HG02973 (cell line): ENCODE data around the gene DCAF7.

Experiments used
- ATAC-seq: cut with Tn5 transposase; IDR thresholded peaks from one replicate; pipeline ENCODE4 v1.9.1; 2021; ENCODE audit warnings: moderate library complexity; ENCODE audit not compliant: unreplicated experiment

DCAF7 gene

DNA sequence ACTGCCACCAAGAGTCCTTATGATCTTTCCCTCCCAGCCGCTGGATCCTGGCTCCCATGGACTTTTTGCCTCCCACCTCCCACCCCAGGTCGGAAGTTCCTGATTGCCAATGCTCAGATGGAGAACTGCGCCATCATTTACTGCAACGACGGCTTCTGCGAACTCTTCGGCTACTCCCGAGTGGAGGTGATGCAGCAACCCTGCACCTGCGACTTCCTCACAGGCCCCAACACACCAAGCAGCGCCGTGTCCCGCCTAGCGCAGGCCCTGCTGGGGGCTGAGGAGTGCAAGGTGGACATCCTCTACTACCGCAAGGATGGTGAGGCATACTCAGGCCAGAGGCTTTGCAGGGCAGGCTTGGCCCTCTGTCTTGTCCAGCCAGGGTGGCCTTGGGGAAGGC lies 26.2 kb upstream of the DCAF7 start:
- no peak for ATAC-seq

DNA sequence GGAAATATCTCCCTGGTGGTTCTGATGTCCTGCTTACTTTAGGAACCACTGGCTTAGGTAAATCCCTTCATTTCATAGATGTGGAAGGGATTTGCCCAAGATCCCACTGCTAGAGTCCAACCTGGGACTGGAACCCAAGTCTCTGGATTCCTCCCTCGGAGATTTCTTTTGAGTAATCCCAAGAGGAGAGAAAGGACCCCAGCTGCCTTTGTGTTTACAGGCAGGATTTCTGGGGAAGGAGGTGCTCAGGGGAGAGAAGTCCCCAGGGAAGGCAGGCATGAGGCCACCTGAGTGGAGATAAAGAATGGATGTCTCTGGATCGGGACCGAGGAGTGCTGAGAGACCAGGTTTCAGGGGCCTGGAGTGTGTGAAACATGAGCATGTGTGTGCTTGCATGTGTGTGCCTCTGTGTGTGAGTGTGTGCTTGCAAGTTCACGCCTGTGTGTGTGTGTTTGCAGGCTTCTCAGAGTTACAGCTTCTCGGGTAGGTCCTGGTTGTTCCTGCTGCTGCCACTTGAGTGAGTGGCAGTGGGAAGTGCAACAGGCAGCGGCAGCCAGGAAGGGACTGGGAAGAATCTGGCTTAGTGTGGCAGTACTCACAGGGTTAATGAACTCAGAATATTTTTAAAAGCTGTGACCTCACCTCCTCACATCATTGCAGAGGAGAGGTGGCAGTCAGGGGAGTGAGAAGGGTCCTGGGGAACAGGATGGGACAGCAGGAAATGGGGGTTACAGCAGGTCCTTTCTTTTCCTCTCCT lies 24.9 kb upstream of the DCAF7 start:
- no peak for ATAC-seq

DNA sequence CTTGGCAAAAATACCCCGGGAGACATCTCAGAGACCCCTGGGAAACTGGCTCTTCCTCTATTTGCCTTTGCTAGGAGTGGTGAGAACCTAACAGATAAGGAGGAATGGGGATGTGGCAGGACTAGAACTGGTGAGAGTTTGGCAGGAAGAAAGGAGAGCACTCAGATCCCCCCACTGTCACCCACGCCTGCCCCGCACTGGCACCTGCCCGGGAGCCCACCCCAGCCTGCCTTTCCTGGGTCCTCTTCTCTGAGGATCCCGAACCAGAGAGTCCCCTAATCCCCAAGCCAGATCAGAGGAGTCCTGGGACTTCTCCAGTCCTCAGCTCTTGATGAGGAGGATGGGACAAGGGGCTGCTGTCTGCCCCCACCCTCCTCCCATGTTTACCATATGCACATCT lies 23.4 kb upstream of the DCAF7 start:
- no peak for ATAC-seq

DNA sequence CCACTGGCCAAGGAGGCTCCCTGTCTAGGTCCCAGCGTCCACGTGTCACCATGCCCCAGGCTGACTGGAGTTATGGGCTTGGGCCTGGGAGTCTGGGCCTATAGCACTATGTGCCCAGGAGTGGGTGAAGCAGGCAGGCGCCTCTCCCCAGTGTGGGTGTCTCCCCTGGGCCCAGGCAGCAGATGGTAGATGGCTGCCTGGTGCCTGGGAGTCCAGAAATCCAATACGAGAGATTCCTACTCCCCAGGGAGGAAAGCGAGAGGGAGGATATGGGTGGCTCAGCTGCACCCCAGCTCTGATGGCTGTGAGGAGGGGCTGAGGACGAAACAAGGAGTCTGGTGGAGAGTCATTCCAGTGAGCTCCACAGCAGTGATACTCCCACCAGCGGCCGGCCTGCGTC lies 22.1 kb upstream of the DCAF7 start:
- no peak for ATAC-seq

DNA sequence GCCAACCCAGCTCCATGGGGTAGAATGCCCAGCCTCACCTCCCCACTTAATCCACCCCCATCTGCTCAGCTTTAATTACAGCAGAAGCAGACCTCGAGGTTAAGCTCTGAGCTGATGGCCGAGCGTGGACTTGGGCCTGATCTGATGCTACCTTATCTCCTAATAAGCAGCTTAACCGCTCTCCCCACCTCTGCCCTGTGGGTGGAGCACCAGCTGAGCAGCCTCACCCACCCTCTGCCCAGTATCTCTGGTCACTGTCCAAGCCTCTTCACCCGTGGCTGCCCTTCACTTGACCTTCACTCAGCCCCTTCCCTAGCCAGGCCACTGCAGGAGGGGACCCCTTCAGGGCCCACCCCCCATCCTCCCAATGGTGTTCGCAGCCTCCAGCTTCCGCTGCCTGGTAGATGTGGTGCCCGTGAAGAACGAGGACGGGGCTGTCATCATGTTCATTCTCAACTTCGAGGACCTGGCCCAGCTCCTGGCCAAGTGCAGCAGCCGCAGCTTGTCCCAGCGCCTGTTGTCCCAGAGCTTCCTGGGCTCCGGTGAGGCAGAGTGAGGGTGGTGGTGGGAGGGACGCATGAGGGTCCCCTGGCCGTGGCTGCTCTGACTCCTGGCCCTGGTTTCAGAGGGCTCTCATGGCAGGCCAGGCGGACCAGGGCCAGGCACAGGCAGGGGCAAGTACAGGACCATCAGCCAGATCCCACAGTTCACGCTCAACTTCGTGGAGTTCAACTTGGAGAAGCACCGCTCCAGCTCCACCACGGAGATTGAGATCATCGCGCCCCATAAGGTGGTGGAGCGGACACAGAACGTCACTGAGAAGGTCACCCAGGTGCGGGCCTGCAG lies 20.3 kb upstream of the DCAF7 start:
- ATAC-seq = no peak

DNA sequence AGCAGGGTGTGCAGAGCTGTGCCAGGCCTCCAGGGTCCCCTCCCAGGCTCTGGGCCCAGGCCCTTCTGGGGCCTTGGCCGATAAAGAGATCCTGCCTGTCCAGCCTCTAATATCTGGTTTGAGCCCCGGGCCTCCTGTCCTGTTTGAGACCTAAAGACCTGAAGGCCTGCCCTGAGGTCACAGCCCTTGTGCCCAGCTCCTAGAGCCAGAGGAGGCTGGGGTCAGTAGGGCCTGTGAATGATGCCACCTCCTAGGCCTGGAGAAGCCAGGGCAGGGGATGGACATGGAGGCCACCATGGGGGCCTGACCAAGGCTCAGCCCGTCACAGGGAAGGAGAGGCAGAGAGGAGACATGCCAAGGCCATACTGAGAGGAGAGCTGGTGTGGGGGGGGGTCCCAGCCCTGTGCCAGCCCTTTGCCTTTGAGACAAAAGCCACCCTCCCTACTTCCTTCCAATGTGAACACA lies 19.7 kb upstream of the DCAF7 start:
- ATAC-seq = no peak

DNA sequence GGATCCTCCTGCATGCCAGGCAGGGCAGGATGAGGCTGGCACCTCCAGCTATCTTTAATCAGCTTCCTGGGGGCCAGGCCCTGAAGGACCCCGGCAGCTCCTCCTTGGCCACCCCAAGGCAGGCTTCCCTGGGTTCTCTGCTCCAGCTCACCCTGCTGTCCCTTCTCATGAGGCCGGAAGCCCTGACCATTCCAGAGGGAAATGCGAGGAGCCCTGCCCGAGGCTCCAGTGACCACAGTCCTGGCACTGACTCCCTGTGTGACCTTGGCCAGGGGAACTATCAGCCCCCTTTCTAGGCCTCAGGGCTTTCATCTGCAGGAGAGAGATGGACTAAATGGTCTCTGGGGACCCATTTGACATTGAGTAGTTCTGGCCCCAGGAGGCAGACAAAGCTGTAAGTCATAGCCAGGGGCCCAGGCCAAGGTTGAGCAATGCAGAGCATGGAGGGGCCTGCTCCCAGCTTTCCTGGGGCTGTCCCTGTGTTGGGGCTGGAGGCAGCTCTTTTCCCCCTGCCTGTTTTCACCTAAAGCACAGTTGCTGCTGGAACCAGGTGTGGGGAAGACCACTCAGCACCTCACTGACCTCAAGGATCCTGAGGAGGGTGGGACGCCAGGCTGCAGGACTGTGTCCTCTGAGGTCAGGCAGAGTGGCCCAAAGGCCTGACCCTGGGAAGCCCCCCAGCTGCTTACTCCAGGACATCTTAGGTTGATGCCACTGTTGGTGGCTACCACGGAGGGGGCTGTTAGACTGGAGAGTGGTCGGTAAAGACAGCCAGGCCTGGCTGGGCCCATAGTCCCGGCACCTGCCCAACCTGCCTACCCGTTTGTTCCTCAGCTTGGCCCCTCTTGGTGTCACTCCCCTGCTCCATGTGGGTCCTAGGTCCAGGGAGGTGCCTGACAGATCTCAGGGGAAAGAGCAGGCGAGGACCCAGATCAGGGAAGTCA lies 19.0 kb upstream of the DCAF7 start:
- no peak for ATAC-seq

DNA sequence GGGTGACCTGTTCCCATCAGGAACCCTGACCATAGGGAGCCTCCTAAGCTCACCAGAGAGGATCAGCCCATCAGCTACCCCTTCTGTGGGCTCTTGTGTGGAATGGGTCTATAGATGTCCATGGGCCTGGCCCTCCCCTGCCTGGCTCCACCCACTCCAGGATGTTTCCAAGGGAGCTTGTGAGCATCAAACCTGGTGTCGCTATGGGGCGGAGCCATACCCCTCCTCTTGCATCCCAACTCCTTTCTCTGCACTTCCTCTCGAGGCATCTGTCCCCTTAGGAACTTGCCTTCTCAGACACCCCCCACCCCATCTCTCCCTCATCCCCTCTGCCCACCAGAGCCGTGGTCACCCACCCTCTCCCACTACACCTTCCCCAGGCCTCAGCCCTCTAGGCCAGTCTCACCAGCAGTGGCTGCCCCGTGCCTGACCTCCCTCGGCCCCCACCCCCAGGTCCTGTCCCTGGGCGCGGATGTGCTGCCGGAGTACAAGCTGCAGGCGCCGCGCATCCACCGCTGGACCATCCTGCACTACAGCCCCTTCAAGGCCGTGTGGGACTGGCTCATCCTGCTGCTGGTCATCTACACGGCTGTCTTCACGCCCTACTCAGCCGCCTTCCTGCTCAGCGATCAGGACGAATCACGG lies 16.7 kb upstream of the DCAF7 start:
- ATAC-seq = no peak

DNA sequence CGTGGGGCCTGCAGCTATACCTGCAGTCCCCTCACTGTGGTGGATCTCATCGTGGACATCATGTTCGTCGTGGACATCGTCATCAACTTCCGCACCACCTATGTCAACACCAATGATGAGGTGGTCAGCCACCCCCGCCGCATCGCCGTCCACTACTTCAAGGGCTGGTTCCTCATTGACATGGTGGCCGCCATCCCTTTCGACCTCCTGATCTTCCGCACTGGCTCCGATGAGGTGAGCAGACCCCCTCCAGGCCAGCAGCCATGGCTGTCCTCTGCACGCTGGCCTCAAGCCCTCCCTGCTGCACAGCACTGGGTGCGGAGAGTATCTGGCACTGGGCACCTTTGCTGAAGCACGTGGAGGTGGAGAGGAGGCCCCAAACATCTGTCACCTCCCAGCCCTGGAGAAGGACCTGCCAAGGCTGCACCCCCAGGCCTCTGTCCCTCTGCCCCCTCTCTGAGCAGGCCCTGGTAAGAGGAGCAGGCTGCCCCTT lies 16.2 kb upstream of the DCAF7 start:
- no peak for ATAC-seq

DNA sequence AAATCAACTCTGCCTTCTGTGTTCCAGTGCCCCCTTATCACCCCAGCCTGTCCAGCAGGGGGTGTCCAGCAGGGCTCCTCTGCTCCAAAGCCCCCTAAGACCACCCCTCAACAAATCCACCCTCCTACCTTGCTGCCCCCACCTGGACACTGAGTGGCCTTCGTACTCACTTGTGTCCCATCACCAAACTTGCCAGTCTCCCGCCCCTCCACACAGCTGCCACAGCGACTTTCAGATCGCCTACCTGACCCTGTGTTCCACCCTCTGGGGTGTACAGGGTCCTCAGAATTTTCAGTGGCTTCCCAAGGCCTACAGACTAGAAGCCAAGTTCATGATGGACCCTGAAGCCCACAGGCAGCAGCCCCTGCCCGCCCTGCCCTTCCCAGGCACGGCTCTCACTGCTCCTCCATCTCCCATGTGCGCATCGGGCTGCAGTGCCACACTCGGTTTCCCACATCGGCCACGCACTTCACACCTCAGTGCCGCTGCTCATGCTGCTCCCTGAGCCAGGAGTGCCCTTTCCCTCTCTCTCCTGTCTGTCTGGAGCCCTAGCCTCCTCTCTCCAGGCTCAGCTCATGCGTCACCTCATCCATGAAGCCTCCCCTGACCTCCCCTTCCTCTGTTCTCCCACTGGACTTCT lies 15.3 kb upstream of the DCAF7 start:
- no peak for ATAC-seq

DNA sequence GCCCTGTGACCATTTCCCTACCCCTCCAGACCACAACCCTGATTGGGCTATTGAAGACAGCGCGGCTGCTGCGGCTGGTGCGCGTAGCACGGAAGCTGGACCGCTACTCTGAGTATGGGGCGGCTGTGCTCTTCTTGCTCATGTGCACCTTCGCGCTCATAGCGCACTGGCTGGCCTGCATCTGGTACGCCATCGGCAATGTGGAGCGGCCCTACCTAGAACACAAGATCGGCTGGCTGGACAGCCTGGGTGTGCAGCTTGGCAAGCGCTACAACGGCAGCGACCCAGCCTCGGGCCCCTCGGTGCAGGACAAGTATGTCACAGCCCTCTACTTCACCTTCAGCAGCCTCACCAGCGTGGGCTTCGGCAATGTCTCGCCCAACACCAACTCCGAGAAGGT lies 14.6 kb upstream of the DCAF7 start:
- no peak for ATAC-seq

DNA sequence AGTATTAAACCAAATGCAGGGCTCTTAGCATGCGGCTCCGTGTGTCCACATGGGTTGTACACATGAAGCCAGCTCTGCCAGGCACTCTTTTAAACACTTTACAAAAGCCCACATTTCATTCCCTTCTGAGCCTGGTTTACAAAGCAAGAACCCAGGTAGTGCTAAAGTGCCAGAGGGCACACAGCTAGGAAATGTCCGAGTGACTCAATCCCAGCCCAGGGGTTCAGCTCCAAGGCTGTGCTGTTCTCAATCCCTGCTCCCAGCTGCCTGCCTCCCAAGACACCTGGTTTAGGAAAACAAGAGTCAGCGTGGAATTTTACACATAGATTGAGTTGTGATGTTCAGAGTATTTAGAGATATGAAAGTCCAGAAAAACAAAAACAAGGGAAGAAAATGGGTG lies 13.3 kb upstream of the DCAF7 start:
- ATAC-seq = no peak

DNA sequence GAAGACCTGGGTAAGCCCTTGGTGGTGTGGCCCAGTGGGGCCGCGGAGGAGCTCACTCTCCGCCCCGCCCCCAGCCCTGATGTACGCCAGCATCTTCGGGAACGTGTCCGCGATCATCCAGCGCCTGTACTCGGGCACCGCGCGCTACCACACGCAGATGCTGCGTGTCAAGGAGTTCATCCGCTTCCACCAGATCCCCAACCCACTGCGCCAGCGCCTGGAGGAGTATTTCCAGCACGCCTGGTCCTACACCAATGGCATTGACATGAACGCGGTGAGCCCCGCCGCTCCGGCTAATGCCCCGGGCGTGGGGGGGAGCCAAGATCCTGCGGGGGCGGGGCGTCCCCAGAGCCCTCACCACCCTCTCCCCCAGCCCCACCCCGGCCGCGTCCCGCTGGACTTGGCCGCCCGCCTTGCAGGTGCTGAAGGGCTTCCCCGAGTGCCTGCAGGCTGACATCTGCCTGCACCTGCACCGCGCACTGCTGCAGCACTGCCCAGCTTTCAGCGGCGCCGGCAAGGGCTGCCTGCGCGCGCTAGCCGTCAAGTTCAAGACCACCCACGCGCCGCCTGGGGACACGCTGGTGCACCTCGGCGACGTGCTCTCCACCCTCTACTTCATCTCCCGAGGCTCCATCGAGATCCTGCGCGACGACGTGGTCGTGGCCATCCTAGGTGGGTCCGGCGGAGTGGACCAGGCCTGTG lies 12.1 kb upstream of the DCAF7 start:
- no peak for ATAC-seq

DNA sequence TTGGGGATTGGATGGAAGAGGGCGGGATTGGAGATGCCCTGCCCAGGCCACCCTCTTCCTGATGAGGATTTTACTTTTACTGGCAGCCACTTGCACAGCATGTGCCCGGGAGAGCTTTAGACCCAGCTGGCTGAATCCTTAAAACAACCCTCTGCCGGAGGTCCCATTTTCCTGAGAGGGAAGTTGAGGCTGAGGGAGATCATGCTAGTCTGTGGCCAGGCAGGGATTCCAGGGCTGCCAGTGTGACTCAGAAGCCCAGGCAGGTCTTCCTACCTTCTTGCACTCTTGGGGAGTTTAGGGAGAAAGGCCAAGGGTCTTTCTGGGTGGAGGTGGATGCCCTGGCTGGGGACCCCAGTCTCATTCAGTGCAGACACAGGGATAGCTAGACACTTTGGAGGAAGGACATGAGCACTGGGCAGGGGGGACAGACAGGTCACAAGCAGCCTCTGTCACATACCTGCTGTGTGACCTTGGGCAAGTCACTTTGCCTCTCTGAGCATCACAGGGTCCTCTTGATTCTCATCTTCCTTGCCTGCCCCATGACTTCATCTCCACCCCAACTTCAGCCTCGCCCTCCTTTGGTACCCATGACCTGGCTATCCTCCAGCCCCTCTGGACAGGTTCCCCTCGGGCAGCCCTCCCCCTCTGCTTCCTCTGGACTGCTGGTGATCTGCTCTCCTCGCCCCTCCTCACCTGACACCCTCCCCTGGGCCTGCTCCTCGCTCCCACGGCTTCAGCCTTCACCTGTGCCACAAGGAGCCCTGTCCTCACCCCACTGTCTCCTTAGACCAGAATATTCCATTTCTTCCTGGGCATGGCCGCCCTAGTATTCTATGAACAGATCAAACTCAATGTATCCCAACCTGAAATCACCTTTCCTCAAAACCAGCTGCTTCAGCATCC lies 11.3 kb upstream of the DCAF7 start:
- ATAC-seq = no peak

DNA sequence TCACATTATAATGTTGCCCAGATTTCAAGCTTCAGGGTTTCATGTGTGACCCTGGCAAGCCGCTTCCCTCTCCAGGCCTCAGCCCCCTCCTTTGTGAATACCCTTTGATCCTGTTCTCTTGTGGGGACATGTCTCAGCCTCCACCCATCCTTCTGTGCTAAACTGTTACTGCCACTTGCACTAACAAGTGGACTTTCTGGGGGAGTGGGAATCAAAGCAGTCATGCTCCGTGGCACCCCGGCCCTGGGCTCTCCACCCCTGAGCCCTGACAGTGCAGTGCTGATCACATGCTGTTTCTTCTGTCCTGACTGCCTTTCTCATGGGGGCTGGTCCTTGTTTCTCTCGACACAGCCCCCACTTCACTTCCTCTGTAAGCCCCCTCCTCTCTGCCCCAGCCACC lies 9.7 kb upstream of the DCAF7 start:
- ATAC-seq = no peak

DNA sequence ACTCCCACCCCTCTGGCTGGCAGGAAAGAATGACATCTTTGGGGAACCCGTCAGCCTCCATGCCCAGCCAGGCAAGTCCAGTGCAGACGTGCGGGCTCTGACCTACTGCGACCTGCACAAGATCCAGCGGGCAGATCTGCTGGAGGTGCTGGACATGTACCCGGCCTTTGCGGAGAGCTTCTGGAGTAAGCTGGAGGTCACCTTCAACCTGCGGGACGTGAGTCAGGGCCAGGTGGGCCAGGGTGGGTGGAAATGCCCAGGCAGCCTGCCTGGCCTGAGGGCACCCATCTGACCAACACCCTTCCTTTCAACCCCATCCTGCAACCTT lies 8.1 kb upstream of the DCAF7 start:
- ATAC-seq = no peak

DNA sequence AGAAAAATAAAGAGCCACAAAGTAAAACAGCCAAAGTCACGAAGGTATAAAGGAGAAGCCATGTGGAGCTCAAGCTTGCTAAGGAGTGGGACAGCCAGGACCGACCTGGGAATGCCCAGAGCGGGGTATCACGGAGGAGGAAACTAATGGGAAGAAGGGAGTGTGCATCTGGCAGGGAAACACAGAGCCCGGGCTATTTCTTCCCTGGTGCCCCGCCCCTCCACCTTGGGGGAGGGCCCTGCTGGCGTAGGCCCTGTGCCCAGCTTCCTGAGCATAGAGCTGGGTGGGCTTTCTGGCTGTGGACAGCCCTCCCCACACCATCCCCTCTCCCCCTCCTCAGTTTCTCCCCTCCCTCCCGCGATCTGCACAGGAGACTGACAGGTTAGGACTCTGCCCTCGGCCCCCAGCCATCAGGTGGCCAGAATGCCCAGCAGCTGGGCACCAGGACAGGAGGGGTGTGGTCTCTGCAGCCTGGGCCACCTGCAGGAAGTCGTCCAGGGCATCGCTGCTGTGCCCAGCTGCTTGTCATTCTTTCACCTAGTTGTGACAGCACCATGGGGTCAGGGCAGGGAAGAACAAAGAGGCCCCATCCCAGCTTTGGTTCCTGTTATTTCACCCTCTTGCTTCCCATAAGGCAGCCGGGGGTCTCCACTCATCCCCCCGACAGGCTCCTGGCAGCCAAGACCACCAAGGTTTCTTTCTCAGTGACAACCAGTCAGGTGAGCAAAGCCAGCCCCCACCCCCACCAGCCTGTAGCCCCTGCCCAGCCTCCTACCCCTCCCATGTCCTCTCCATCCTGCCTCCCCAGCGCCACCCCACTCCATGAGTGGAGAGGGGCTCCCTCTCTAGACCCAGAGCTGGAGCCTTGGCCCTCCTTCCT lies 7.1 kb upstream of the DCAF7 start:
- no peak for ATAC-seq
